Stimulated activated CD8-positive, alpha-beta memory T cell treated with anti-CD3 and anti-CD28 coated beads, Interleukin-12 subunit alpha, Interleukin-12 subunit beta, amount 100 ng/mL, for 24 hours (primary cell): ENCODE measurements around the gene LAMP1.
"Not testable (repeated sequence)": the region's sequence is repeated elsewhere in the genome, so short reads cannot be mapped to it uniquely, and the experiment has no call there.

ENCODE experiments used
- DNase-seq: peaks from one replicate; pipeline ENCODE4 v3.0.0-alpha.2; 2020; ENCODE audit errors: extremely low read depth

LAMP1 gene

GRCh38 chr13:113297370-113298042, 467 bp downstream of the LAMP1 start:
- peak; percentile 5 for DNase-seq

- DNase-seq = no peak
These were observed 1.3 kb downstream of the LAMP1 start for GRCh38 chr13:113298043-113298945.

GRCh38 chr13:113299951-113300350, 2.9 kb downstream of the LAMP1 start:
- no peak for DNase-seq

- no peak for DNase-seq
These were observed 5.9 kb downstream of the LAMP1 start for GRCh38 chr13:113302986-113303385.

GRCh38 chr13:113304121-113304520, 7.1 kb downstream of the LAMP1 start:
- no peak for DNase-seq

- DNase-seq = no peak
These were observed 8.2 kb downstream of the LAMP1 start for GRCh38 chr13:113305208-113305607.

- DNase-seq = no peak
These were observed 10.5 kb downstream of the LAMP1 start for GRCh38 chr13:113307491-113307890.

GRCh38 chr13:113309473-113309872, 12.4 kb downstream of the LAMP1 start:
- no peak for DNase-seq

- DNase-seq = not testable (repeated sequence)
These were observed 17.1 kb downstream of the LAMP1 start for GRCh38 chr13:113314112-113314511.

- DNase-seq = not testable (repeated sequence)
These were observed 17.9 kb downstream of the LAMP1 start for GRCh38 chr13:113314895-113315470.

- no peak for DNase-seq
These were observed 19.0 kb downstream of the LAMP1 start for GRCh38 chr13:113315992-113316391.

GRCh38 chr13:113317031-113317430, 20.0 kb downstream of the LAMP1 start:
- DNase-seq = no peak

GRCh38 chr13:113318956-113319355, 21.9 kb downstream of the LAMP1 start:
- DNase-seq = no peak

GRCh38 chr13:113319371-113319770, 22.3 kb downstream of the LAMP1 start:
- no peak for DNase-seq

GRCh38 chr13:113320226-113320875, 23.3 kb downstream of the LAMP1 start:
- no peak for DNase-seq

GRCh38 chr13:113321546-113321945, 24.5 kb downstream of the LAMP1 start:
- no peak for DNase-seq

GRCh38 chr13:113322043-113322461, 25.0 kb downstream of the LAMP1 start:
- DNase-seq = no peak

- DNase-seq = no peak
These were observed 26.0 kb downstream of the LAMP1 start for GRCh38 chr13:113322890-113323651.

GRCh38 chr13:113323869-113324268, 26.8 kb downstream of the LAMP1 start:
- DNase-seq = no peak

- no peak for DNase-seq
These were observed 27.4 kb downstream of the LAMP1 start for GRCh38 chr13:113324398-113324797.

- DNase-seq = no peak
These were observed 28.7 kb downstream of the LAMP1 start for GRCh38 chr13:113325779-113326178.
